ENCODE results near the gene NR3C2.

DNA sequence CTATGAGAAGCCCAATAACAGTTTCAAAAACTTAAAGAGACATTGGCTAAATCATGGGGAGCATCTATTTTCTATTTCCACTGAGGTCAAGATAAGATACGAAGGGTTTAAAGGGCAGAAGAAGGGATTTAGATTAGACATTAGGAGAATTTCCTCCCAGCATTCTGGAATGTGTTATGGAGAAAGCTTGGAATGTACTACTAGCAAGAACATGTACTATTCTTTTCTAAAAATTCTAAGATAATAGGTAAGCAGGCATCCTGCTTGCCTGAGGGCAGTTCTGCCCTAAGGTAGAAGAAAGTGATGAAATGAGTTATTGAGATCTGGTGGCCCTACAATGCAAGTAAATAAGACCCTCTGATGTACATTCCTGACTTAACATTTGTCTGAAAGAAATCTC lies 279.2 kb downstream of the NR3C2 start:
- TF ChIP-seq CTCF (IDR thresholded peaks at IDR 0.05 in 2 of 3, conservative IDR thresholded peaks at IDR 0.05 in 1 of 3; ENCODE audit: control insufficient read depth in 2 of 3, extremely low read depth in 1 of 3, insufficient read depth in 1 of 3, low read depth in 3 of 3, low read length in 3 of 3) (no peak), POLR2AphosphoS5 (IDR thresholded peaks at IDR 0.05; ENCODE audit: low read length) (no peak), SRF (IDR thresholded peaks at IDR 0.05; ENCODE audit: low read depth in 2 of 2, low read length in 2 of 2) (no peak), MYC (IDR thresholded peaks at IDR 0.05; ENCODE audit: insufficient read depth, insufficient read length, insufficient replicate concordance, low read length, severe bottlenecking) (no peak), CHD2 (IDR thresholded peaks at IDR 0.05; ENCODE audit: borderline replicate concordance, low read depth, low read length) (no peak), RCOR1 (conservative IDR thresholded peaks at IDR 0.05; ENCODE audit: low read depth, low read length) (no peak), POLR2A (IDR thresholded peaks at IDR 0.05; ENCODE audit: low read depth, low read length) (no peak), GABPA (IDR thresholded peaks at IDR 0.05; ENCODE audit: low read depth) (no peak), EZH2 (IDR thresholded peaks at IDR 0.05; ENCODE audit: borderline replicate concordance, control insufficient read depth, low read depth, low read length) (no peak)
- TF ChIP-seq, protein P1, sequence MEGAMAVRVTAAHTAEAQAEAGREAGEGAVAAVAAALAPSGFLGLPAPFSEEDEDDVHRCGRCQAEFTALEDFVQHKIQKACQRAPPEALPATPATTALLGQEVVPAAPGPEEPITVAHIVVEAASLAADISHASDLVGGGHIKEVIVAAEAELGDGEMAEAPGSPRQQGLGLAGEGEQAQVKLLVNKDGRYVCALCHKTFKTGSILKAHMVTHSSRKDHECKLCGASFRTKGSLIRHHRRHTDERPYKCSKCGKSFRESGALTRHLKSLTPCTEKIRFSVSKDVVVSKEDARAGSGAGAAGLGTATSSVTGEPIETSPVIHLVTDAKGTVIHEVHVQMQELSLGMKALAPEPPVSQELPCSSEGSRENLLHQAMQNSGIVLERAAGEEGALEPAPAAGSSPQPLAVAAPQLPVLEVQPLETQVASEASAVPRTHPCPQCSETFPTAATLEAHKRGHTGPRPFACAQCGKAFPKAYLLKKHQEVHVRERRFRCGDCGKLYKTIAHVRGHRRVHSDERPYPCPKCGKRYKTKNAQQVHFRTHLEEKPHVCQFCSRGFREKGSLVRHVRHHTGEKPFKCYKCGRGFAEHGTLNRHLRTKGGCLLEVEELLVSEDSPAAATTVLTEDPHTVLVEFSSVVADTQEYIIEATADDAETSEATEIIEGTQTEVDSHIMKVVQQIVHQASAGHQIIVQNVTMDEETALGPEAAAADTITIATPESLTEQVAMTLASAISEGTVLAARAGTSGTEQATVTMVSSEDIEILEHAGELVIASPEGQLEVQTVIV (IDR thresholded peaks at IDR 0.05; ENCODE audit: borderline replicate concordance, partially characterized antibody) = no peak
